Panc1 (cell line): ENCODE measurements around the gene DDX41.

Experiments
- CTCF ChIP-seq: fragments of 450-650 bp; IDR thresholded peaks from 2 replicates; pipeline ENCODE4 v1.5.1; 2017; ENCODE audit warnings: mild to moderate bottlenecking
- POLR2AphosphoS5 ChIP-seq: IDR thresholded peaks from 2 replicates; pipeline ENCODE4 v1.6.1; 2012; ENCODE audit warnings: mild to moderate bottlenecking, low read depth, low read length, moderate library complexity
- REST ChIP-seq, 2 experiments: IDR thresholded peaks; 2 replicates each; pipeline ENCODE4 v1.6.1; 2011 to 2012; ENCODE audit warnings: low read depth in 2 of 2, control low read depth in 1 of 2, low read length in 1 of 2, mild to moderate bottlenecking in 1 of 2, moderate library complexity in 1 of 2; ENCODE audit not compliant: insufficient read depth in 1 of 2
- SIN3A ChIP-seq: IDR thresholded peaks from 2 replicates; pipeline ENCODE4 v1.6.1; 2012; ENCODE audit warnings: low read depth, mild to moderate bottlenecking, low read length, moderate library complexity, borderline replicate concordance; ENCODE audit not compliant: insufficient read depth
- TCF7L2 ChIP-seq: IDR thresholded peaks from 2 replicates; pipeline ENCODE4 v1.6.1; 2011; ENCODE audit warnings: mild to moderate bottlenecking, low read depth, low read length, inconsistent platforms

DNA sequence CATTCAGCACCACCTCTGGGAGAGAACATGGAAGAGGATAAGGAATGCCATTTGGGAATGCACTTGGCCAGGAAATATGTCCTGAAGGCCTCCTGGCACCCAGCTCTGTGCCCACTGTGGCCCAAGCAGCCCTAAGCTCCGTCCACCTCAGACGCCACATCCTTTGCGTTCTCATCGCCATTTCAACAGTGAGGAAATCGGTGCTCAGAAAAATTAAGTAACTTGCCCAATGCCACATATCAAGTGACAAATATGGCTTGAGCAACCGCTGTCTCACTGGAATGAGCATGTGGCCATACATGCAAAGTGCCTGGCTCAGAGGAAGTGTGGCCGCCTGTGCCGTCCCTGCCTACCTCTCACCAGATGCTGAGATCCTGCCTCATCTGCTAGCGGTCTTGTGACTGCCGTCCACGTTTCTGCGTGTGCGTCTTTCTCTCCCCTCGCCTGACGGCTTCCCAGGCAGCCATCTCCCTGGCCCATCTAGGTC lies 6.2 kb downstream of the DDX41 start:
- no peak for TF ChIP-seq CTCF
- TF ChIP-seq REST (IDR thresholded peaks at IDR 0.05; ENCODE audit: insufficient read depth in 1 of 2, low read depth in 2 of 2, low read length in 1 of 2) = no peak
- TF ChIP-seq POLR2AphosphoS5 = no peak
- no peak for TF ChIP-seq SIN3A
- no peak for TF ChIP-seq TCF7L2
